ENCODE data around the gene CLCA2.

- TF ChIP-seq POLR2AphosphoS5 (IDR thresholded peaks at IDR 0.05; ENCODE audit: borderline replicate concordance, low read depth, low read length) = no peak
- TF ChIP-seq EZH2 (IDR thresholded peaks at IDR 0.05) = no peak
- TF ChIP-seq FOXP2 (optimal IDR thresholded peaks at IDR 0.05; ENCODE audit: control extremely low read depth, extremely low read length, insufficient read depth) = no peak
Measured at GRCh38 chr1:86455073-86455472, 31.1 kb downstream of the CLCA2 start.

All from SK-N-MC (cell line).